K562 (cell line): ENCODE results near the gene ENOX2. TPM values are rescaled to one million over a fixed set of nuclear protein-coding genes. Genes with fewer than 3 reads are reported as not detected.

ENCODE experiments used
- DACH1 ChIP-seq: fragments of 450-650 bp; IDR thresholded peaks from 2 replicates; pipeline ENCODE4 v1.6.1; 2018; ENCODE audit not compliant: partially characterized antibody
- E2F8 ChIP-seq: fragments of 450-650 bp; IDR thresholded peaks from 2 replicates; pipeline ENCODE4 v1.7.1; 2018; ENCODE audit warnings: mild to moderate bottlenecking, low read depth; ENCODE audit not compliant: partially characterized antibody
- MEIS2 ChIP-seq: fragments of 450-650 bp; IDR thresholded peaks from 2 replicates; pipeline ENCODE4 v1.6.1; 2014; ENCODE audit warnings: mild to moderate bottlenecking; ENCODE audit not compliant: partially characterized antibody
- SFPQ ChIP-seq: fragments of 200-400 bp; formaldehyde crosslinking; IDR thresholded peaks from 2 replicates; pipeline ENCODE4 v1.6.1; 2017; ENCODE audit warnings: mild to moderate bottlenecking, low read depth, low read length, moderate library complexity
- ZNF212 ChIP-seq: fragments of 450-650 bp; formaldehyde crosslinking; IDR thresholded peaks from 2 replicates; pipeline ENCODE4 v1.4.0; 2020; ENCODE audit warnings: mild to moderate bottlenecking
- ZNF395 ChIP-seq: fragments of 200-800 bp; sonication (Bioruptor generic); IDR thresholded peaks from 2 replicates; pipeline ENCODE4 v1.6.1; 2017; ENCODE audit warnings: missing genetic modification characterization, missing compliant biosample characterization
- polyA plus RNA-seq, 8 experiments: library from polyadenylated mRNA; depleted of rRNA in 4 of 8; stranded (reverse) in 5 of 8; unstranded in 3 of 8; fragments of >200 nt; fragmentation: Nextera tagmentation in 2 of 8; fragmentation: Illumina TruSeq in 1 of 8; extraction: Ambion mirVana in 2 of 8; extraction: Trizol in 1 of 8; gene quantifications; 2 replicates each; pipeline versions ENCODE4 v1.2.1 to v1.2.3, GENCODE V29; 2011 to 2014; ENCODE audit warnings: inconsistent platforms in 1 of 8, missing spikeins in 1 of 8
- total RNA-seq, 7 experiments: library from RNA; depleted of rRNA in 6 of 7; stranded (reverse); fragments of >200 nt in 6 of 7; fragmentation: Illumina TruSeq in 2 of 7; extraction: Trizol in 2 of 7; gene quantifications; 2 replicates each; pipeline versions ENCODE4 v1.2.1 to v1.2.3, GENCODE V29; 2011 to 2021; ENCODE audit warnings: low replicate concordance in 1 of 7

Gene ENOX2
- total and polyA plus RNA-seq, 9 of the 15 experiments (the other 6 are each of a cell fraction or from before 2014, with no cell fraction given) = 6.1 to 24.0 (median 13.8) TPM

- TF ChIP-seq ZNF395 (CRISPR knock-in tag) = no peak
- TF ChIP-seq SFPQ = no peak
- TF ChIP-seq MEIS2 = no peak
- no peak for TF ChIP-seq E2F8
- TF ChIP-seq ZNF212 (CRISPR knock-in tag) = no peak
- no peak for TF ChIP-seq DACH1
Observed at GRCh38 chrX:130716346-130716745, 186.7 kb downstream of the ENOX2 start (continued).
